Stimulated activated CD8-positive, alpha-beta memory T cell treated with anti-CD3 and anti-CD28 coated beads, Interleukin-7, amount 100 ng/mL, for 1 hour (primary cell): ENCODE measurements around the gene LIPM.

Source experiments
- DNase-seq, 2 donors: peaks; one replicate each; pipeline ENCODE4 v3.0.0-alpha.2; 2020; ENCODE audit warnings: low read depth in 2 of 2

LIPM gene, protein sequence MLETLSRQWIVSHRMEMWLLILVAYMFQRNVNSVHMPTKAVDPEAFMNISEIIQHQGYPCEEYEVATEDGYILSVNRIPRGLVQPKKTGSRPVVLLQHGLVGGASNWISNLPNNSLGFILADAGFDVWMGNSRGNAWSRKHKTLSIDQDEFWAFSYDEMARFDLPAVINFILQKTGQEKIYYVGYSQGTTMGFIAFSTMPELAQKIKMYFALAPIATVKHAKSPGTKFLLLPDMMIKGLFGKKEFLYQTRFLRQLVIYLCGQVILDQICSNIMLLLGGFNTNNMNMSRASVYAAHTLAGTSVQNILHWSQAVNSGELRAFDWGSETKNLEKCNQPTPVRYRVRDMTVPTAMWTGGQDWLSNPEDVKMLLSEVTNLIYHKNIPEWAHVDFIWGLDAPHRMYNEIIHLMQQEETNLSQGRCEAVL

DNA sequence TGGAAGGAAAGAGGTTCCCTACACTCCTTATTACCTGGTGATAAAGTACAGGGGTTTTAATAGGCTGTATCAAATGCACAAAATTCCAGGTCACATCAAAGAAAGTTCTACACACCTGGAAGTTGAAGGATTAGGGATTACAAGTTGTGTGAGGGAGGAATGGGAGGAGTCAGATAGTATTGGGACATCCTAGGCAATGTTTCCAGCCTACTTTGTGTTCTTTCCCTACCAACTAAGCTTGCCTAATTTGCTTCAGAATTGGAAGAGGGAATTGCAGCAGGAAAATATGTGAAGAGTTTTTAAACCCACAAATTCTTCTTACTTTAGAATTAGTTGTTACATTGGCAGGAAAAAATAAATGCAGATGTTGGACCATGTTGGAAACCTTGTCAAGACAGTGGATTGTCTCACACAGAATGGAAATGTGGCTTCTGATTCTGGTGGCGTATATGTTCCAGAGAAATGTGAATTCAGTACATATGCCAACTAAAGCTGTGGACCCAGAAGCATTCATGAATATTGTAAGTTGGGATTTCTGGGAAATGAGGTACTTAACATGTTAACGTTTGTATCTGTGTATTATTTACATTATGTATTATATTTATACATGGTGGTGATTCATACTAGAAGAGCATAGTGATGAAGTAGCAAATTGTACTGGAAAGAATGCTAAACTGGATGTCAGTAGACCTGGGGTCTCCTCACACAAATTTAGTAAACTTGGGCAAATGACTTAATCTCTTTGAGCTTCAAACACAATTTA is at the start of gene LIPM:
TSS of gene LIPM (plus strand) at position 208 of the 763 bp plus-strand sequence. CDS start at position 375, 167 bp downstream.
- DNase-seq: no peak

DNA sequence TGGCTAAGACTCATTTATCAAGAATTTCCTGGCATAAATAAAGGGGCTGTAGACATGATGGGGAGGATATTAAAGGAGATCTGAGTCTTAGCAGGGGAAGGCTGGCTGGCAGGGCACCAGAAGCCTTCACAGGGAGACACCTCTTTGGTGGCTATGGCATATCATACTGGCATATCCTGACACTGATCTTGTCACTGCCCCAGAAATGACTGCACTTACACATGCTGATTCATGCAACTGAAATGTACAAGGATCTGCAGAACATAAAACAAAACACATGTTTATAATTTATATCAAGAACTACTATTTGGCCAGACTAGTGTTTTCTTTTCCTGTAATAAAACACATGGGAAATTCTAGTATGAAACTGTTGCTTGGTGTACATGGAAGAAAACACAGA is 48.2 kb upstream of the LIPM start:
- DNase-seq: no peak

DNA sequence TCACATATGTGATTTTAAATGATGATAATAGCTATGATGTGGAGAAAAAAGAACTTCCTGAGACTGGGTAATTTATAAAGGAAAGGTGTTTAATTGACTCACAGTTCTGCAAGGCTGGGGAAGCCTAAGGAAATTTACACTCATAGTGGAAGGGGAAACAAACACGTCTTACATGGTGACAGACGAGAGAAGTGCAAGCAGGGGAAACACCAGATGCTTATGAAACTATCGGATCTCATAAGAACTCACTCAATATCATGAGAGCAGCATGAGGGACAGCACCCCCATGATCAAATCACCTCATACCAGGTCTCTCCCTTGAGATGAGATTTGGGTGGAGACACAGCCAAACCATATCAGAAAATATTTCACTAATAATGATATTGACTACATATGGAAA is 46.8 kb upstream of the LIPM start:
- no peak for DNase-seq

DNA sequence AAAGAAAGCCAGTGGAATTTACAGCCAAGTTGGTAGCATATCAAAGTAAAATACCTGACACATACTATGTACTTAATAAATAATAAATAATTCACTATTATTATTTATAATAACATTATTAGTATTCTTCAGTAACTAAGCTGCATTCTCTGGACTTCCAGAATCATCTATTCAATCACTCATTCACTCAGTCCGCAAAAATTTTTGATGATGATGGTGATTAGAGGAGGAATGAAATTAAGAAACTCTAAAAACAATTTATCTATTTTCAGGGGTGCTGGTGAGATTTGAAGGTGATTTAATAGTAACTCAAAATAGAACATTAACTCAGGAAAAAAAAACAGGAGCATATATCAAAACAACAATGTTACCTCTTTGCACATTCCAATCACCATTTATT is 45.9 kb upstream of the LIPM start:
- no peak for DNase-seq

DNA sequence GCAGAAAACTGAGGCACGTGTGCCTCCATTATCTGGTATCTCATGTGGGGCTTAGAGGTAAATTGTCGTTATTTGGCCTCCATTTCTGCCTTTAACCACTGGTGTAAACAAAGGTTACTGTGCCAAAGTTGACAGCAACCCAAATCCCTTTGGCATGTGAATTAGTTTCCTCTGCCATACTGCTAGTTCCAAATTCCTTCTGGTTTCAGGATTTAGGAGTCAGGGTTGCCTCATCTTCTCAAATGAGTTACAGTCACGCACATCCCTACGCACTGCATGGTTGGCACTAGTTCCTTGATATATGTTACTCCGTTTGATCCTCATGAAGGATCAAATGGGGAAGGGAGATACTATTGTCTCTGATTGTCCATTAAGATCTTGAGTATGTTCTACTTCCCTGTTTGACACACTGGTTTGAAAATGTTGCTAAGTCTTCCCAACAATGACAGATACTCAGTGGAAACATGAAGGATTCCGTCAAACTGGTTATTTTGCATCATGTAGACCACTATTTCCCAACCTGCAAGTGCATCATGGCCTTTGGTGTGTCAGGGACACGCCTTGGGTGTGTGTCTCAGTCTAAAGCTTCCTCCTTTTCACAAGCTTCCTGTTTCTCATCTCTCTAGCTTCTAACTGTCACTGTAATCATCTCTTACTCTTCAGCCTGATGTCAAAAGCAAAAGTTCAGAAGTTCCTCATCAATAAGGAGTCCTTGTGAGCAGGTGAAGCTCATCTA is 43.0 kb upstream of the LIPM start, which contains the start of gene LIPN:
TSS of gene LIPN (plus strand) at position 655 of the 736 bp plus-strand sequence. CDS start 1,386 bp downstream, outside the sequence.
- DNase-seq: no peak

DNA sequence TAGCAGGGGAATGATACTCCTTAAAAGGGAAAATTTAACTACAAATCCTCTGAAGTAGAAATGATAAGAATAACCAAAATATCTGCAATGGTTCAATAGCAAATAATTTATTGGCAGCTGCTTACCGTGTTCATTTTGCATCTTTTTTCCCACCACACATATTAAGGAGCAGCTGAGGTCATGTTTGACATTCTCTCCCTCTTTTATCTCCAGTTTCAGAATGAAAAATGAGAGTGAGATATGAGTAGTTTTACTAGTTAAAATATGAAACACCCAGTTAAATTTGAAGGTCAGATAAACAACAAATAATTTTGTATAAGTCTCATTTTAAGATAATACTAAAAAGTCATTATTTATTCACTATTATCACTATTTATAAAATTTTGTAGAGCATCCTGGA is 39.6 kb upstream of the LIPM start:
- DNase-seq: no peak

DNA sequence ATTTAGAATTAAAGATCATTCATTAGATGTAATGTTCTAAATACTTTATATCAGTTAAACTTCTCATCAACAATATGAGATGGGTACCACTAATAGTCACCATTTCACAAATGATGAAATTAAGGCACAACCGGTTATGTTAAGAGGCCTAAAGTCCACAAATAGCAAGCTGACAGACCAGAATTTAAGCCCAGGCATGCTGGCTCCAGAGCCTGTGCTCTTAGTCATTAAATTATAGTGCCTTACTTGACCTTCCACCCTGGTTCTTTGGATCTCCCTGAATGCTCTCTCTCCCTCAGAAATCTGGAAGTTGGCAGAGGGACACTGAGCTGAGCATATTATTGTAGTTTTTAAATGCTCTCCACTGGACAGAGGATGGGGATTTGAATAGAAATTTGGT is 39.1 kb upstream of the LIPM start:
- DNase-seq: no peak

DNA sequence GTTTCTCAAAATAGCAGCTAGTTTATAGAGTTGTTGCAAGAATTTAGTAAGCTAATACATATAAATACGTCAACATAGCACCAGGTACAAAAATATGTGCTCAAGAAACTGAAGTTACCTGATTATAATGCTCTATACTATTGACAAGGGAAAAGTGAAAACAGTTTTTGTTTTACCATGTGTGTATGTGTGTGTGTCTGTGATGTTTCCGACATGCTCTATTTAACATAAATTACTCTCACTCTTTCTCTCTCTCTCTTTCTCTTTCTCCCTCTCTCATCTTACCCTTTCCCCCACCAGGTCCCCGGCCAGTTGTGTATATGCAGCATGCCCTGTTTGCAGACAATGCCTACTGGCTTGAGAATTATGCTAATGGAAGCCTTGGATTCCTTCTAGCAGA is 38.4 kb upstream of the LIPM start:
- no peak for DNase-seq

DNA sequence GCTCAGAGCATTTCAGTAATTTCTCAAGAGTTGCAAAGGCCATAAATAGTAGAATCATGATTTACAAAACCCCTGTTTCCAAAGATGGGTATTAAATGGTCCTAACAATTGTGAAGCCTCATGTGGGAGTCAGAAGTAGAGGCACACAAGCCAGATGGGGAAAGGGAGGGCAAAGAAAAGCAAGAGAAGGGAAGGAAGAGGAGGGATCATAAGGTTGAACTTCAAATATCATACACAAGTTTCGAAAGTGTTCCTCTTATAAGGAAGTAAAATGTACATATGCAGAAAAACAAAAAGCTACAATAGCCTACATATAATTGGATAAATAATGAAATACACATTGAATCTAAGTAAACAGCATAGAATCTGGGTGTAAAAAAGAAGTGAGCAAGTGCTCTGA is 36.7 kb upstream of the LIPM start:
- no peak for DNase-seq

DNA sequence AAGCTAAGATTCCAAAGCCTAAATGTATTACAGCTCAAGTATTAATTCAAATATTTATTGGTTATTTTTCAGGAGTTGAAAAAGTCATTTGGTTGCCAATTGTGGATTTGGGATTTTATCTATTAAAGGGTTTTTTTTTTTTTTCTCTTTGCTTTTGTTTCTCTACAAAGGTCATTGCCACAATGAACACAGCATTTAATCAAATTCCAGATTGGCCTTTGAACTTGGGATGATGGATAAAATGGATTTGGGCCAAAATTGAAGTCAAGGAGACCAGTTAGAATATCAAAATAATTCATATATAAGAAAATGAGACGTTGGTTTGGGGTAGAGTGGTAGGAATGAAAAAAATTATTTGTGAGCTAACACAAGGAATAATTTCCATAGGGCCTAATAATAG is 33.1 kb upstream of the LIPM start:
- DNase-seq: no peak

DNA sequence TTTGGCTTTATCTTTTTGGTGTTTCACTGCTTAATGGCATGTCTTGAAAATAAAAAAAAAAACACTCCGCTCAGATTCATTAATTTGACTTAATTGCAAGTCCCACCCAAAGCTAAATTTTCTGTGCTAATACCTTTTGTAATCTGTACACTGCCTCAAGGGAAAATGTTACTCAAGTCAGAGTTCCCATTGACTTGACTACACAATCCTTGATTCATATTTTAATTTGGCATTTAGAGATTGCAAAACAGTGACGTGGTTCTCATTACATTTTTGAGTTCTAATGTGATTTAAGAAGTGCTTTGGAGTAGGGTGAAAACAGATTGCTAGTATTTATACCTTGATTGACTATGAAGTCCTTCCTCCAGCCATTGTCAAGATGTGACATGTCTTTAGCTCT is 21.3 kb upstream of the LIPM start:
- DNase-seq: no peak

DNA sequence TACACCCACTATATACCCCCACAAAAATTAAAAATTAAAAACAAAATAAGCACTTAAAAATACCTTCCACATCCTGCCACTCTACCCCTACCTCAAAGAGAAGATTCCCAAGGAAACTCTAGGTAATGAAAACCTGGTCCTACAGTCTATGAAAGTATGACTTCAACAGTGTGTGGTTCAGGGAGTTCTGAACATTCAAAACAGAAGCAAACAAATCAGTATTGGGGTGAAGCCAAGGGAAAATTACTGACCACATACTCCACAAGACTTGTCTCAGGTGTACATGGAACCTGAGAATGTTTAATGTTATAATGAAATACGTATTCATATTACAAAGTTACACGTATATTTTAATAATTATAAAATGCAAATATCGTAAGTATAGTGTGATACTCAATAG is 20.3 kb upstream of the LIPM start:
- no peak for DNase-seq

DNA sequence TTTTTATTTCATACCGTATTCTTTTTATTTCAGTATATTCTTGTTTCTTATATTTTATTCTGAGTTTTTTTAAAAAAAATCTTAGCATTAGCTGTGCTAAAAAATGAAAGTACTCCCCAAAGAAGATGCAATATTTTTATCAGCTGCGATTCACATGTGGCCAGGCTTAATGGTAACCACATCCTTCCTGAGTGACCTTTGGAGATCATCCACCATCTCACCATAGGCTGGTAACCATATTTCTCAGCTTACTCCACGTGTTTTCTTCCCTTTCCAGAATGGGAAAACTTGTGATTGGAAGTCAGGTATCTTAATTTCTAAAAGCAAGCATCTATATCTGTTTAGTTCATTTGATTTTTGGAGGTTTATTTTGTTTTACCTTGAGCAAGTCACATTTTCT is 18.8 kb upstream of the LIPM start:
- no peak for DNase-seq

DNA sequence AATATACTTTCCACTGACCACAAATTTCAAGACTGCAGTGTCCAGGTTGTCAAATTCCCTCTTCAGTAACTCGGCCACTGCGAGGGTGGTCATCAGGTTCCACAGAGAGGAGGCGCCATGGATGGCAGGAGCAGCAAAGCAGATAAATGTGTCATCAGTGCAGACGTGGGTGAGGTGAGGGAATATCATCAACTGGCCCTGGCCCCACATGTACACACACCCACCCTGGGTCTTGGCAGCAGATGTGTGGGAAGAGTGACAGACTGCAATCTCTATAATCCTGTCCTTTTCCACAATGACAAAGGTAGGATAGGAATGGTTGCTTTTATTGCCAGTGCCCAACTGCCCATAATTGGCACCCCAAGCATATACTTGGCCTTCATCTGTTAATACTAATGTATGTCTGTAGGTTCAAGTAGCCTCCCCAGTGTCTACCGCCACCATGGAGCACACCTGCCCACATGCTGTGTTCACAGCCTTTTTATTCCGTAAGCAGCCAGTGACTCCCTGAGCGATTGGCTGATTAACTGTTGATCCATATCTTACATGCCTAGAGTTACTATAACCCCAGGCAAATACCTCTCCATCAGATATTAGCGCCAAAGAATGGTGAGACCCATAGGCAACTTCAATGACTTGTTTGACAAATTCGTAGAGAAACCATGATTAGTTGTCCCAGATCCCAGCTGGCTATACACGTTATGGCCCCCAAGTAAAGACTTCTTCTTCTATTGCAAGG is 16.3 kb upstream of the LIPM start:
- no peak for DNase-seq

DNA sequence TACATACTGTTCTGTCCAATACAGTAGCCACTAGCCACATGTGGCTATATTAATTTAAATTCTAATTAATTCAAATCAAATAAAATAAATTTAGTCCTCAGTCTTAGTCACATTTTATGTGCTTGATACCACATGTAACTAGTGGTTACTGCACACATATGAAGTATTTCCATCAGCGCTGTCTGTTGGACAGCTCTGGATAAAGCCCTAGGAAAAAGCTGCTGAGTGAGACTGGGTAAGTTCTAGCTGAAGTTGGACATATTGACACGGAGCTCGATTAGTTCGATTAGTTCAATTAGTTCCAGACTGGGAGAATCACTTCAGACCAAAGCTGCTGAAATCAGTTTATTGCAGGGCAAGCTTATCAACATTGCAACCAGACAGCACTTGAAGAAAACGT is 15.1 kb upstream of the LIPM start:
- no peak for DNase-seq

DNA sequence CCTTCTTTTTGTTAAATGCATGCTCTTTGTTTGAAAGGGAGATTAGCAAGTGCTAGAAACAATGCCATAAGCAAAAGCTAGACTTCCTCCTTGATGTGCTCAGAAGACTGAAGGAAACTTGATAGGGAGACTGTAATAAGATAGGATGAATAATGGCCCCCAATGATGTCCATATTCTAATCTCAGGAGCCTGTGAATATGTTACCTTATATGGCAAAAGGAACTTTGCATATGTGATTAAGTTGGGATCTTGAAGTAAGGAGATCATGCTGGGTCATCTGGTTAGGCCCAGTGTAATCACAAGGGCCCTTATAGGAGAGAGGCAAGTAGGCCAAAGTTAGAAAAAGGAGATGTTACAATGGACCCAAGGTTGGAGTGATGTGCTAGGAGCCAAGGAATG is 13.6 kb upstream of the LIPM start:
- no peak for DNase-seq

DNA sequence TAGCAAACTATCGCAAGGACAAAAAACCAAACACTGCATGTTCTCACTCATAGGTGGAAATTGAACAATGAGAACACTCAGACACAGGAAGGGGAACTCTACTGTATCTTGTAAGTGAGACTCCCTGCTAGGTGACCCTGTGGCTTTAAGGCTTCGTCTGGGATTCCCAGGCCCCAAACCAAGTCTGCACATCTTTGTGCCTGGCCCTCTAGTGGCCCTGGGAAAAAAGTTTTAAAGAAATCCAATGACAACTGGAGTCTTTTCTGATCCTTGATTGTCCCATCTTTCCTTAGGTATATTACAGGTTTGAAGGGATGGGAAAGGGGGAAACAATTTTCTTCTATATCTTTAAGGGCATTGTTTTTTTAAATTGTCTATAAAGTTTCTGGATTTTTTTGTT is 10.6 kb upstream of the LIPM start:
- DNase-seq: no peak

DNA sequence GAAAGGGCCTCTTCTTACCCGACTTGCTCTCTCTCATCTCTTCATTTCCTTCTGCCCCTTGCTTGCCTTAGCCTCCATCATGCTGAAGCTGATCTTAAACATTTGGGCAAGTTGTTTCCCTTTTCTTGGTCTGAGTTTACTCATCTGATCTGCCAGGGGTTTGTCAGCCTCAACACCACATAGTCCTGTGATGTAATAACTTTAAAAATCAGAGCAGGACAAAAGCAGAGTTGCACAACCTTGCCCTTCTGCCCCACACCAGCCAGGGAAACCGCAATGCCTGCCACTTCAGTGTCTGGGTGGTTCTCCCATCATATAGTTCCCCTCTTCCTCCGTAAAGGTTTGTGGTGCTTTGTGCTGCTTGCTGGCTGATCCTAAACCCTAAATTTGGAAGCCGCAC is 9.9 kb upstream of the LIPM start:
- no peak for DNase-seq

DNA sequence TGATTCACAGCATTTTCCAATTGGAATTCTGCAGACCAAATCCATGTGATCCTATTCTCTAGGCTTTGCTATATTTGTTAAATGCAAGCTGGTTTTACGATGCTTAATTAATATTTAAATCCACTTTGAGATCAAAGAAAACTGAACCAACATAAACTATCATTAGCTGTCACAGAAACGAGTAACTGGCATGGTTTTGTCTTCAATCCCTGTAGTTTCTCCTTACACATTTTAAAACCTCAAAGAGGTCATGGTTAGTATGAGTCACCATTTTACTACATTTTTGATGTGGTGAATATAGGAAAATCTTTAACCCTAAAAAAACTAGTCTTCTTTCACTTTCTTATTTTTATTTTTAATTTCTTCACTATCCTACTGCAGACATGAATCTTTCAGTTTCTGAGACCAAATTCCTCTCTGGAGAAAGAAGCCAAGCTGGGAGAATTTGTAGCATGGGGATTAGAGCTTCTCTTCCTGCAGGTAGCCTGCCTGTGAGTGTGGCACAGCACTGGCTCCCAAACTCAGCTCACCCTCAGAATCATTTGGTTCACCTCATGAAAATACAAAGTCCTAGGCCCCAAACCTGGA is 8.7 kb upstream of the LIPM start:
- no peak for DNase-seq

DNA sequence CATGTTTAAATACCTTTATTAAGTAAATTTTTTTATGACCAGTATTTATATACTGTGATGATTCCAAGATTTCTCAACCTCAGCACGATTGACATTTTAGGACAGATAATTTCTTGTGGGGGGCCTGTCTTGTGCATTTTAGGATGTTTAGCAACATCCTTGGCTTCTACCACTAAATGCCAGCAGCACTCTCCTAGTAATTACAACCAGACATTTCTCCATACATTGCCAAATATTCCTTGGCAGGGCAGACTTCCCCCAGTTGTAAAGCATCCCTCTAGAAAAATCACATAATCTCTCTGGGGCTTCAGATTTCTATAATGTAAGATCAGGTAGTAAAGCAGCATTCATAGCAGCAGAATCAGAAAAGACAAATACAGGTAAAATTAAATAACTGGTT is 7.8 kb upstream of the LIPM start:
- DNase-seq: no peak
